Activated CD4-positive, alpha-beta memory T cell treated with anti-CD3 and anti-CD28 coated beads for 36 hours (primary cell): ENCODE data around the gene CCP110. TPM values are rescaled to one million over a fixed set of nuclear protein-coding genes. Genes with fewer than 3 reads are reported as not detected.

Source experiments
- CTCF ChIA-PET: fragments of 350-600 bp; sonication (Branson Sonifier 250); formaldehyde crosslinking; loops from one replicate; lab custom pipeline; 2021; ENCODE audit warnings: antibody characterized with exemption, inconsistent platforms; lab: Charles Lee
- POLR2A ChIA-PET: fragments of 350-600 bp; sonication (Branson Sonifier 250); formaldehyde crosslinking; loops from one replicate; lab custom pipeline; 2021; ENCODE audit warnings: antibody characterized with exemption; lab: Charles Lee
- DNase-seq: peaks from one replicate; pipeline ENCODE4 v3.0.0-alpha.2; 2020
- H3K27ac Mint-ChIP-seq: one replicate; pipeline ENCODE4 v1.8.0; 2021; ENCODE audit warnings: mixed read lengths
- H3K27me3 Mint-ChIP-seq: one replicate; pipeline ENCODE4 v1.8.0; 2021; ENCODE audit warnings: mixed read lengths
- H3K36me3 Mint-ChIP-seq: one replicate; pipeline ENCODE4 v1.8.0; 2021; ENCODE audit warnings: mixed read lengths
- H3K4me1 Mint-ChIP-seq: one replicate; pipeline ENCODE4 v1.8.0; 2021; ENCODE audit warnings: low read depth, mixed read lengths
- H3K4me3 Mint-ChIP-seq: one replicate; pipeline ENCODE4 v1.8.0; 2021; ENCODE audit warnings: mild to moderate bottlenecking, mixed read lengths
- H3K9me3 Mint-ChIP-seq: one replicate; pipeline ENCODE4 v1.8.0; 2021; ENCODE audit warnings: mixed read lengths
- intact Hi-C: fragments of 100-400 bp; cut with micrococcal nuclease; formaldehyde crosslinking; loops from one replicate; pipeline ENCODE4 v1.15.1; 2023
- total RNA-seq, 2 experiments: library from RNA; stranded (reverse); gene quantifications; one replicate each; pipeline ENCODE4 v1.2.3, GENCODE V29; 2021

The CCP110 gene
- total RNA-seq, 2 experiments from 2014 or later: 21.7 to 26.3 TPM

GRCh38 chr16:19490619-19491018 lies 33.1 kb upstream of the CCP110 start:
- Mint-ChIP-seq H3K27ac (no peak overlapping the region), H3K4me1 (peaks cover 7% of the 10 kb centered on the region), H3K36me3 (no peaks in the 10 kb centered on the region), H3K4me3 (no peak overlapping the region), H3K9me3 (no peaks in the 10 kb centered on the region), H3K27me3 (no peaks in the 10 kb centered on the region)
- no peak for DNase-seq
- CTCF ChIA-PET: interaction anchor here (1.3 kb wide), 1 partner anchor 12 kb away, joined by 4 read pairs; no protein-coding TSS in a partner anchor
- intact Hi-C loops: no loop called here
- POLR2A ChIA-PET: no interaction called here

GRCh38 chr16:19497176-19497575 lies 26.6 kb upstream of the CCP110 start:
- H3K27ac Mint-ChIP-seq: no peak overlapping the region
- H3K4me3 Mint-ChIP-seq: no peak overlapping the region
- ChIA-PET CTCF (no interaction called here), POLR2A (no interaction called here)
- no peaks in the 10 kb centered on the region for H3K27me3 Mint-ChIP-seq
- peaks cover 7% of the 10 kb centered on the region for H3K4me1 Mint-ChIP-seq
- H3K36me3 Mint-ChIP-seq: peaks cover 13% of the 10 kb centered on the region
- no peaks in the 10 kb centered on the region for H3K9me3 Mint-ChIP-seq
- intact Hi-C loops: no loop called here
- no peak for DNase-seq

DNA sequence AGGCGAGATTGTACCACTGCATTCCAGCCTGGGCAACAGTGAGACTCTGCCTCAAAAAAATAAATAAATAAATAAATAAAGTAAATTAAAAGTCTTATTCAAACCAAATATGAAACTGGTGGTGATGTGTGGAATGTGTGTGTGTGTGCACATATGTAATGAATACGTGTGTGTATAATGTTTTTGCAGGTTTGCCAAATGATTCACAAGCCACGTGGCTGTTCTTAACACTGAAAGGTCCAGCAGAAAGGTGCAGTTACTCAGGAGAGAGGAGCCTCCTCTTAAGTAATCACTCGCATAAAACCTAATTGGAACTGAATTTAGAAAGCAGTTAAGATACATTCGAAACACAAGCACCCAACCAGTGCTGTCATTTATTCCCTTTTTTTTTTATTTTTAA lies 24.7 kb upstream of the CCP110 start:
- no peak overlapping the region for H3K4me3 Mint-ChIP-seq

GRCh38 chr16:19499481-19499880 lies 24.3 kb upstream of the CCP110 start:
- Mint-ChIP-seq H3K36me3 (peaks cover 22% of the 10 kb centered on the region), H3K27me3 (no peaks in the 10 kb centered on the region), H3K9me3 (no peaks in the 10 kb centered on the region), H3K27ac (no peak overlapping the region), H3K4me1 (no peaks in the 10 kb centered on the region), H3K4me3 (no peak overlapping the region)
- intact Hi-C loops: no loop called here
- ChIA-PET POLR2A (no interaction called here), CTCF (no interaction called here)
- DNase-seq: no peak

More for the DNA sequence above, 24.7 kb upstream of the CCP110 start:
- peaks cover 2% of the 10 kb centered on the region for H3K4me1 Mint-ChIP-seq
- CTCF ChIA-PET: no interaction called here
- H3K36me3 Mint-ChIP-seq: peaks cover 19% of the 10 kb centered on the region
- no peak for DNase-seq
- POLR2A ChIA-PET: no interaction called here
- no peaks in the 10 kb centered on the region for H3K27me3 Mint-ChIP-seq
- H3K9me3 Mint-ChIP-seq: no peaks in the 10 kb centered on the region
- no peak overlapping the region for H3K27ac Mint-ChIP-seq
- intact Hi-C loops: no loop called here

- no peak overlapping the region for H3K27ac Mint-ChIP-seq
- no peaks in the 10 kb centered on the region for H3K4me1 Mint-ChIP-seq
- H3K4me3 Mint-ChIP-seq: no peak overlapping the region
- H3K36me3 Mint-ChIP-seq: peaks cover 32% of the 10 kb centered on the region
- POLR2A ChIA-PET: no interaction called here
- DNase-seq: peak; percentile 76
- intact Hi-C loops: loop anchor here (1.0 to 2.0 kb wide), 3 partner anchors 113 to 416 kb away; no protein-coding TSS in a partner anchor
- H3K27me3 Mint-ChIP-seq: no peaks in the 10 kb centered on the region
- CTCF ChIA-PET: interaction anchor here (0.6 to 5.5 kb wide), 39 partner anchors 8 to 491 kb away, joined by 3 to 55 read pairs (median 4); partner anchors contain the start of genes CCP110, GDE1, IQCK and KNOP1
- no peaks in the 10 kb centered on the region for H3K9me3 Mint-ChIP-seq
Measured at GRCh38 chr16:19502395-19503131, 21.2 kb upstream of the CCP110 start.

DNA sequence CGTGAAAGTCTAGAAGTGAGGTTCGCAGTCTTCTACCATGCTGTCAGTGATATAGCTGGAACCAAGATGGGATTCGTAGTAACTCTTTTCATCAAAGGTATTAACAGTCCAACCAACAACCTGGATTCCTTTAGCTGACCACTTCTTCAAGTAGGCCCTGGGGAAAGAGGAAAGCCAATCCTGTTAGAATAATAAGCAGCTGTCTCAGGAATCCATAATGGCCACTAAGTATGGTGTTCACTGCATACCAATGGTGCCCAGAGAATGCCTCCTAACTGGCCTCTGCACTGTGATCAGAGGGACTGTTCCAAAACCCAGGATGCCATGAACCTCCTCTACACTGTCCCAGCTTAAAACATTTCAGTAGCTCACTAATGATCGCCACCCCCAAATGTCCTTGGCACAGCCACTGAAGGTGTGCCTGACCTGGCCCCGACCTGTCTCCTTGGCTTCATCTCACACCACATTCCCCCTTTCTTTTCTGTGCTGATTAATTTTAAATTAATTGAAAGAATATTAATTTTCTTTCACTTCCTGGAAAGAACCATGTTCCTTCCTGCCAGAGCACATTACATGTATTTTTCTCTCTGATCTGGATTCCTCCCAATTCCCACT lies 20.2 kb upstream of the CCP110 start:
- no peak for DNase-seq
- Mint-ChIP-seq H3K9me3 (no peaks in the 10 kb centered on the region), H3K27me3 (no peaks in the 10 kb centered on the region), H3K4me1 (no peaks in the 10 kb centered on the region), H3K36me3 (peaks cover 32% of the 10 kb centered on the region), H3K27ac (no peak overlapping the region), H3K4me3 (no peak overlapping the region)
- intact Hi-C loops: loop anchor here (2.0 kb wide), 1 partner anchor 123 kb away; no protein-coding TSS in a partner anchor
- ChIA-PET POLR2A (no interaction called here), CTCF (interaction anchor here (0.6 to 5.5 kb wide), 24 partner anchors 9 to 418 kb away, joined by 3 to 55 read pairs (median 6); partner anchors contain the start of genes CCP110, GDE1 and VPS35L)

DNA sequence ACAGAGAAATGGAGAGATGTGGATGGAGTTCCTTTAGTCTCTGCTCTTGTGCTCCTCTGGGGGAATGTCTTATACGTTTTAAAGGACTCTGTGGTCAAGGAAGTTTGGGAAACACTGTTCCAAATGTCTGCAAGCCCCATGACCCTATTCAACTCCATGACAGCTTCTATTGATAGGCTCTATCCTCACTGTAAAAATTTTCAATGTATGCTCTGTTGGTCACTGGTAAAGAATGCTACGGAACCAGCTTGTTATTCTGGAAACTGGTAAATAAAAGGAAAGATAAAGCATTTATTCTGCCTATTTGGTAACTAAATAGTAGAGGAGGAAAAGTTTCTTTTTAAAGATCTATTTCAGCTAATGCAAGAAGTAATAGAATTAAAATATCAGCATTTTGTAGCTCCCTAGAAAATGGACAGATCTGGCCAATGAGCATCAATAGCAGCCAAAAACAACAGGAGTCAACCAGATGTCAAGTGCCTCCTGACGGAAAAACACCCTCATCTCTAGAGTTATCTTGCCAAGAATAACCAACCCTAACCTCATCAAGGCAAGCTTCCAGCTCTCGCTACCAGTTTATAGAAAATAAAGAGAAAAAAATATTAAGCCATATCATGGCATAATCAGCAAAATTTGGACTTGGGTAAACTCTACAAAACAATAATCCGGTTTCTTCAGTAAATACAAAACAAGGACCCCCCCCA lies 18.0 kb upstream of the CCP110 start:
- no peaks in the 10 kb centered on the region for H3K9me3 Mint-ChIP-seq
- POLR2A ChIA-PET: no interaction called here
- H3K27me3 Mint-ChIP-seq: no peaks in the 10 kb centered on the region
- CTCF ChIA-PET: interaction anchor here (5.5 kb wide), 1 partner anchor 420 kb away, joined by 55 read pairs; no protein-coding TSS in a partner anchor
- H3K4me3 Mint-ChIP-seq: no peak overlapping the region
- H3K27ac Mint-ChIP-seq: no peak overlapping the region
- H3K36me3 Mint-ChIP-seq: peaks cover 27% of the 10 kb centered on the region
- intact Hi-C loops: no loop called here
- H3K4me1 Mint-ChIP-seq: no peaks in the 10 kb centered on the region
- no peak for DNase-seq

DNA sequence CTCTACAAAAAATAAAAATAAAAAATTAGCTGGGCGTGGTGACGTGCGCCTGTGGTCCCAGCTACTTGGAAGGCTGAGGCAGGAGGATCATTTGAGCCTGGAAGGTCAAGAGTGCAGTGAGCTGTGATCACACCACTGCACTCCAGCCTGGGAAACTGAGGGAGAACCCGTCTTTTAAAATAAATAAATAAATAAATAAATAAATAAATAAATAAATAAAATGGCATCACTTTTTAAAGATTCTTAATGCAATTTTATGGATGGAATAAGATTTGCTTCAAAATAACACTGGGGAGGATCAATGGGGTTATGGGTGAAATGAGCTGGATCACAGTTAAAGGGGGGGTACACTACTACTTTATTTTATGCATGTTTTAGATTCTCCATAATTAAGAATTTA lies 16.8 kb upstream of the CCP110 start:
- intact Hi-C loops: no loop called here
- DNase-seq: no peak
- peaks cover 20% of the 10 kb centered on the region for H3K36me3 Mint-ChIP-seq
- ChIA-PET POLR2A (no interaction called here), CTCF (interaction anchor here (0.7 to 1.0 kb wide), 2 partner anchors 118 to 400 kb away, joined by 3 read pairs; no protein-coding TSS in a partner anchor)
- H3K9me3 Mint-ChIP-seq: no peaks in the 10 kb centered on the region
- no peak overlapping the region for H3K4me3 Mint-ChIP-seq
- H3K27me3 Mint-ChIP-seq: no peaks in the 10 kb centered on the region
- no peak overlapping the region for H3K27ac Mint-ChIP-seq
- H3K4me1 Mint-ChIP-seq: no peaks in the 10 kb centered on the region

GRCh38 chr16:19507867-19508266 lies 15.9 kb upstream of the CCP110 start:
- Mint-ChIP-seq H3K4me3 (no peak overlapping the region), H3K27ac (no peak overlapping the region), H3K4me1 (no peaks in the 10 kb centered on the region), H3K36me3 (peaks cover 20% of the 10 kb centered on the region), H3K9me3 (no peaks in the 10 kb centered on the region), H3K27me3 (no peaks in the 10 kb centered on the region)
- no peak for DNase-seq
- CTCF ChIA-PET: no interaction called here
- POLR2A ChIA-PET: no interaction called here
- intact Hi-C loops: no loop called here

GRCh38 chr16:19512297-19512696 lies 11.4 kb upstream of the CCP110 start:
- H3K9me3 Mint-ChIP-seq: no peaks in the 10 kb centered on the region
- no peak overlapping the region for H3K4me3 Mint-ChIP-seq
- H3K36me3 Mint-ChIP-seq: peaks cover 31% of the 10 kb centered on the region
- no peaks in the 10 kb centered on the region for H3K27me3 Mint-ChIP-seq
- ChIA-PET POLR2A (no interaction called here), CTCF (interaction anchor here (3.6 kb wide), 1 partner anchor 9 kb away, joined by 16 read pairs; no protein-coding TSS in a partner anchor)
- no peak overlapping the region for H3K27ac Mint-ChIP-seq
- DNase-seq: no peak
- H3K4me1 Mint-ChIP-seq: peaks cover 10% of the 10 kb centered on the region
- intact Hi-C loops: no loop called here

DNA sequence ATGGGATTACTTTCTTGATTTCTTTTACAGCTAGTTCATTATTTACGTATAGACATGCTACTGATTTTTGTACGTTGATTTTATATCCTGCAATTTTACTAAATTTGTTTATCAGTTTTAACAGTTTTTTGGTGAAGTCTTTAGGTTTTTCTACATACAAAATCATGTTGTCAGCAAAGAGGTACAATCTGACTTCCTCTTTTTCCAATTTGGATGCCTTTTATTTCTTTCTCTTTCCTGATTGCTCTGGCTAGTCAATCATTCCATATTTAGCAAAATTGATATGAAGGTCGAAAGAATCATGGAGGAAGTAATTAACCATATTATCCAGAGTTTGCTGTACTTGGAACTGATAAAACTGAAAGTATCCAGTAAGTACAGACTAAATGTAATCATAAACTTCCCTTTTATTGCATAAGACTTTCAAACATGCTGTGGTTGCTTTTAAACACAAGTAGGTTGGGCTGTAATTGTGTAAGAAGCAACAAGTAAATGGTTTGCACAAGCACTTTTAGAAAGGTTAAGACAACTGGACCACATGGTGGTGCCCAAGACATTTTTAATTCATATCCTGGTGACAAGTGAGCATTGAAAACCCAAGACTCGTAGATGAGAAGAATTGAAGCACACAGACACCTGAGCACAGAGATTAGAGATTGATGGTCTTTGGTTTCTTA lies 10.2 kb upstream of the CCP110 start:
- no peak for DNase-seq
- H3K27me3 Mint-ChIP-seq: no peaks in the 10 kb centered on the region
- H3K4me3 Mint-ChIP-seq: no peak overlapping the region
- H3K36me3 Mint-ChIP-seq: peaks cover 34% of the 10 kb centered on the region
- no peaks in the 10 kb centered on the region for H3K9me3 Mint-ChIP-seq
- ChIA-PET POLR2A (interaction anchor here (0.9 kb wide), 1 partner anchor 204 kb away, joined by 3 read pairs; the partner anchor contains the start of genes IQCK and KNOP1), CTCF (interaction anchor here (0.6 to 3.6 kb wide), 2 partner anchors 10 to 44 kb away, joined by 3 to 16 read pairs; no protein-coding TSS in a partner anchor)
- H3K4me1 Mint-ChIP-seq: peaks cover 18% of the 10 kb centered on the region
- H3K27ac Mint-ChIP-seq: no peak overlapping the region
- intact Hi-C loops: no loop called here
